COR-L47 (cell line): ENCODE results near the gene ATP6AP2.
"Not testable (repeated sequence)": the region's sequence is repeated elsewhere in the genome, so short reads cannot be mapped to it uniquely, and the experiment has no call there.

Experiments
- DNase-seq: peaks from one replicate; lab custom pipeline; 2025; lab: John Stamatoyannopoulos, UW

ATP6AP2 gene

GRCh38 chrX:40576291-40576690, 4.5 kb upstream of the ATP6AP2 start:
- DNase-seq, result no peak

DNA sequence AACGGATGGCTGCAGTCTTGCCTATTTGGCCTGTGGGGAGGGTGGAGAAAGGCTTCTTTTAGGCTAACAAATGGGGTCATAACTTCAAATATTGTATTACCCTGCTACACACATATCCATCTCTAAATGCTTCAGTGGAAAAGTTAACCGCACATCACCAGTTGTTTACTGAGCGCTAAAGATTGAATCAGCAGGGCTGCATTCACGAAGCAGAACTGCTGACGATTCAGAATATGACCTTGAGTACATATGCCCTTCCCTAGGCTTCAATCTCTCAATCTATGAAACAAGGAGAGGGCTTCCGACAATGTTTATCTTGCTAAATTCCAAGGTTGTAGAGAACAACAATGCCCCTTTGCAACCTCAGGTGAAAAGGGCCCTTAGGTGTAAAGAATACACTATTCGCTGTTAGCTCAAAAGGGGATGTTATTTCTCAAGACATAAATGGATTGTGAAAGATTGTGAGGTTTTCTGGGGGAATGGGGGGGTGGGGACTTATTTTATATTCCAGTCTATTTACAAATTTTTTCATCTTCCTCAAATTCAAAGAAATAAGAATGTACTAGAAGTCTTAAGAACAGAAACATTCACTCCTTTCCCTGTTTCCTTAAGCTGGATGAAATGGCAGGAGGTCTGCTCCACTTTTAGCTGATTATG, 2.6 kb upstream of the ATP6AP2 start:
- no peak for DNase-seq

DNA sequence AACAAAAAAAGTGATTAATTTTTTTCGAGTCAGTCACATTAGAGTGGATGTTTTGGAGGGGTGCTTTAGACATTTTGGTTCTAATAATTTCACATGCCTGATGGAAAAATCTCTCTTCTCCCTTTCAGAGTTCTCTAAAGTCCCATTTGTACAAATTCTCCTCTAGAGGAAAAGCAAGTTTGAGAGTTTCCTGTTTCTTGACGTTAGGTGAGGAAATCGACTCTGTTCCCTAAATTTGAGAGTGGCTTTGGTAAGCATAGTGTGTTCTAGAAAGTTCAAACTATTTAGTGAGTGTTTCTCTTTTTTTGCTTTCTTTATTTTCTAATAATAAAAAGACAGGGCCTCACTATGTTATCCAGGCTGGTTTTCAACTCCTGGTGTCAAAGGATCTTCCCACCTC, 1.6 kb upstream of the ATP6AP2 start:
- DNase-seq, result no peak

DNA sequence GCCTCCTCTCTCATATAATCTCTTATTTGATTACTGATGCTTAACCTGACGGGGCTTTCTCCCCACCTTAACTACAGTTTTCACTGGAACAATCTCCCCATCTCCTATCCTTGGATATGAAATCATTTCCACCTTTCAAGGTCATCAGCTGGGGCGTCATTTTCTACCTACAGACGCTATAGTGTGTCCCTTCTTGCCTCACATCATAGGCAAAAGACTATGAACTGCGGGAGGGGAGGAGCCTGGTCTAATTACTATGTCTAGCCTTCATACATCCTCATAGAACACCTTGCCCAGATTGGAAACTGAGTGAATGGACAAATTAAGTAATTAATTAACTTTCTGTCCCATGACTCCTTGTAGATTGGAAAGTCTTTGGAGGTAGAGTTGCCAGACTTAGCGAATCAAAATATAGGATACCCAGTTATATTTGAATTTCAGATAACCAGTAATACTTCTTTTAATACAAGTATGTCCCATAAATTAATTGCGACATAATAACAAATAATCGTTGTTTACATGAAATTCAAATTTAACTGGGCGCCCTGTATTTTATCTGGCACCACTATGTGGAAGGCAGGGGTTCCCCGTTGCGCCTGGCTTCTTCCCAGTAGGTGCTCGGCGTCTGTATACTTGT, 752 bp upstream of the ATP6AP2 start:
- DNase-seq, result no peak

DNA sequence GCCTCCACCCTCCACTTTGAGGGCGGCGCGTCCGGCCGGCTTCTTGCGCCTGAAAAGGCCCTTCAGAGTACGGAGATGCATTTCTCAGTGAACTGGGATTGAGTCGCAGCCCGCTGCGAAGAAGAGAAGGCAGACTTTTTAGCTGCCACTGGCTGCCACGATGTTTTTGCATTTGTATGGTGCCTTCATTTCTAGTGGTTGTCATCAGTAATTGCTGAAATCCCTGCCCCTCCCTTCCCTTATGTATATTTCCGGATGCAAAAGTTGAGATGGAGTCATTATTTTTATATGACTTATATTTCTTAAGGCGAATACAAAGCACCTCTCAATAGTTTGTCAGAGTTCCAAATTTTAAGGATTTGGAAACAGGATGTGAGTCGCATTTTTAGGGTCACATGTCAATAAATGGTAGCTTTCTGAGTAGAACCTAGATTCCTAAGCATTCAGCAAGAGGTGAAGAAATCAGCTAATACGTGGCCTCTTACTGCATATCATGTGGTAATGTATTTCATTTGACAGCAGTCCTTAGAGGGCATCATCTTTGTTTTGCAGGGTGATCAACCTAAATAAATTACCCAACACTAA, 658 bp downstream of the ATP6AP2 start:
- DNase-seq, result no peak

DNA sequence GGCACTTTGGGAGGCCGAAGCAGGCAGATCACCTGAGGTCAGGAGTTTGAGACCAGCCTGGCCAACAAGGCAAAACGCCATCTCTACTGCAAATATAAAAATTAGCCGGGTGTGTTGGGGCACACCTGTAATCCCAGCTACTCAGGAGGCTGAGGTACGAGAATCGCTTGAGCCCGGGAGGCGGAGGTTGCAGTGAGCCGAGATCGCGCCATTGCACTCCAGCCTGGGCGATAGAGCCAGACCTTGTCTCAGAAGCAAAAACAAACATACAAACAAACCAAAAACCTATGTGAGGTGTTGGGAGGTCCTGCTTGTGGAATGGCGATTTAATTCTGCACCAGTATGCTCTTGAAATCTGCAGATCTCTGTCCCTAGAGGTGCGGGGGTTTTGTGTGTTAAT, 1.4 kb downstream of the ATP6AP2 start:
- not testable (repeated sequence) for DNase-seq

DNA sequence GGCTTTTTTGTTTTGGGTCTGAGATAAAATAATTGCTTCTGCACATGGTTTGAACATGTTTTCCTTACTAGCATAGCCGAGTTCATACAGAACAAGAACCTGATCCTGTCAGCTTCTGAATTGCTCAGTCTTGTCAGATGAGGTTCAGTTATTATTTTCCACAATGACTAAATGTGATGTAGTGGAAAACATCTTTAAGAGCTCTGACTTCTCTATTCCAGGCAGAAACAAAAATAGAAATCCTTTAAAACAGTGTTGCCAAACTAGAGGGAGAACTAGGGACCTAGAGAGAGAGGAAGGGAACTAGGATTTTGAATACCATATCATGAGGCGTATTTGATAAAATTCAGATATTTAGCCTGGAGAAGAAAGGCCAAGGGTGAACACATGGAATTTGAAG, 2.0 kb downstream of the ATP6AP2 start:
- DNase-seq, result no peak

DNA sequence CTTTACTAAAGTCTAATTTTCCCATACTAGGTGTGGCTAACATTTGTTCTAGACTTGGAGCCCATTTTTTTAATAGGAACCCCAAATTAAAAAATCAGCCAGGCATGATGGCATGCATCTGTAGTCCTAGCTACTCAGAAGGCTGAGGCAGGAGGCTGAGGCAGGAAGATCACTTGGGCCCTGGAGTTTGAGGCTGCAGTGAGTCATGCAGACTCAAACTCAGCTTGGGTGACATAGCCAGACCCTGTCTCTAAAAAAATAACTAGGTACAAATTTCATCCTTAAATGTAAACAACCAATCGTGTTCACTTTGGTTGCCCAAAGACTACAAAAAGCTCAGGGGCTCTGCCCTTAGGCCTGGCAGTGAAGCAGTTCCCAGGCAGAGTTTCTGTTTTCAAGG, 6.9 kb downstream of the ATP6AP2 start:
- DNase-seq, result not testable (repeated sequence)

GRCh38 chrX:40589616-40590321, 9.0 kb downstream of the ATP6AP2 start:
- not testable (repeated sequence) for DNase-seq

DNA sequence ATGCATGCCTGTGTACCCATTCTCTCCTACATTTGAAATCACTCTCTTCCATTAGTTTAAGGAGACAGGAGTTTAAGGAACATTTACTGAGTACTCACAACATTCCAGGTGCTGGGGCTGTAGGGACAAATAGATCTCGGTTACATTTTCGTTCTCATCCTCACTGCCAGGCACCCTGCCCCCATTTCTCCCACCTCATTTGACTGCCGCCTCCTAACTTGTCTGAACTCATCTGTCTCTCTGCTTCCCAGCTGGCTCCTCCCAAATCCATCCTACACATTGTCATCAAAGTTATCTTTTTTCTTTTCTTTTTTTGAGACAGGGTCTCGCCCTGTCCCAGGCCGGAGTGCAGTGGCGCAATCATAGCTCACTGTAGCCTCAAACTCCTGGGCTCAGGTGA, 22.7 kb downstream of the ATP6AP2 start:
- no peak for DNase-seq

- no peak for DNase-seq
Observed at GRCh38 chrX:40607381-40607780, 26.6 kb downstream of the ATP6AP2 start.

DNA sequence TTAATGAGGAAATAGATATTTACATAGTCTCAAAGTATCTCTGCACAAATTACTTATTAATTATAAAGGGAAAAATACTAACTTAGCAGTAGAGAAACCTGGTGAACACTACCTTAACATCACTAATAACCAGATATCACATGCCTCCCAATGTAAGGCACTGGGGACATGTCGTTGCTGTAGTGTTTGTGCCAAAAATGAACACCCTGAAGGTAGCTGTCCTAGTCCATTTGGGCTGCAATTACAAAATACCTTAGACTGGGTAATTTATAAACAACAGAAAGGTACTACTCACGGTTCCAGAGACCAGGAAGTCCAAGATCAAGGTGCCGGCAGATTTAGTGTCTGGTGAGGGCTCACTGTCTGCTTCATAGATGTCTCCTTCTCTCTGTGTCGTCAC, 31.7 kb downstream of the ATP6AP2 start:
- DNase-seq, result no peak

DNA sequence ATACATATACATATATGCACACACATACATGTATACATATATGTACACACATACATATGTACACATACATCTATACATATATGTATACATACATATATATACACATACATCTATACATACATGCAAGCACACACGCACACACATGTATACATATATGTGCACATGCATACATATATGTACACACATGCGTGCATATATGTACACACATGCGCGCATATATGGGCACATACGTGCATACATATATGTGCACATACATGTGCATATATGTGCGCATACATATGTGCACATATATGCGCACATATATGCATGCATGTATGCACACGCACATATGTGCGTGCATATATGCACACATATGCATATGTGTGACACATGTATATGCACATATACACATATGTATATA, 35.2 kb downstream of the ATP6AP2 start:
- no peak for DNase-seq

- no peak for DNase-seq
Observed at GRCh38 chrX:40617566-40617965, 36.8 kb downstream of the ATP6AP2 start.

DNA sequence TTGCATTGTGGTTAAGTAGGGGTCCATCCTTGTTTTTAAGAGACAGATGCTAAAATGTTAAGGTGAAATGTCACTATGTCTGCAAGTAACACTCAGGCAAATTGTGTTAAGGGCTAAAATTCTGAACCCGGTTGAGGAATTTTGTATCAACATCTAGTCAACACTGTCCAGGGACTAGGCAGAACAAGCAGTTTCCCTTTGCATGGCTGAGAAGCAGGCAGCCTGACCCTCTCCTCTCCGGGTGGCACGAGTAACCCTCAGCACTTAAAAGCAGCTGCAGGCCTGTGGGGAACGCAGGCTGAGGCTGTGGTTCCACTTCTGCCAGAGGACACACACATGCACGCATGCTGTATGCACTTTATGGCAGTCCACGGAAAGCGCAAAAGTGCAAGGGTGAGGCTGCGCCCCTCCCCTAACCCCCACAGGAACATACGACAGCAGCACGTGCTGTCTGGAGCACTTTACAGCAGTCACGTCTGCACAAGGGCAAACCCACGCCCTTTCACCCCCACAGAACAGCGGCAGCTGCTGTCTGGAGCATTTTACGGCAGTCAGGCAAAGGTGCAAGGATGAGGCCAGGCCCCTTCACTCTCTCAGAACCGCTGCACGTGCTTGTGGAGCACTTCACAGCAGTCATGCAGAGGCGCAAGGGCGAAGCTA, 41.8 kb downstream of the ATP6AP2 start:
- DNase-seq, result no peak

DNA sequence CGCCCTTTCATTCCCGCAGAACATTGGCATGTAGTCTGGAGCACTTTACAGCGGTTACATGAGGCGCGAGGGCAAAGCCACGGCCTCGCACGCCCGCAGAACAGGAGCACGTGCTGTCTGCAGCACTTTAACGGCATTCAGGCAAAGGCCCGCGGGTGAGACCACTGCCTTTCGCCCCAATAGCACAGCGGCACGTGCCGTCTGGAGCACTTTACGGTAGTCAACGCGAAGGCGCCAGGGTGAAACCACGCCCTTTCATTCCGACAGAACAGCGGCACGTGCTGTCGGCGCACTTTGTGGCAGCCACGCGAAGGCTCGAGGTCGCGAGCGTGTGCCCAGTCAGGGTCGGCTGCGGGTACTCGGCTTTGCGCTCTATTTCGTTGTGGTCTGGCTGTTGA, 42.4 kb downstream of the ATP6AP2 start, which contains the start of gene MPC1L:
Gene MPC1L, plus strand, starts transcription at position 290 of the 398 bp plus-strand sequence. CDS start 138 bp downstream, outside the sequence.
- no peak for DNase-seq

DNA sequence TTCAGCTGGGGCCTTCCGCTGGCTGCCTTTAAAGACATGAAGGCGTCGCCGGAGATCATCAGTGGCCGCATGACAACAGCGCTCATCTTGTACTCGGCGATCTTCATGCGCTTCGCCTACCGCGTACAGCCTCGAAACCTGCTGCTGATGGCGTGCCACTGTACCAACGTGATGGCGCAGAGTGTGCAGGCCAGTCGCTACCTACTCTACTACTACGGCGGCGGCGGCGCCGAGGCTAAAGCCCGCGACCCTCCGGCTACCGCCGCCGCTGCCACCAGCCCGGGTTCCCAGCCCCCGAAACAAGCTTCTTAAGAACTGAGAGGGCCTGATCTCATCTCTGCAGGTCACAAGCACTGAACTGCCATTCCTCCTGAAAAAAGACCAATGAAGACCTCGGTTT, 42.9 kb downstream of the ATP6AP2 start:
- no peak for DNase-seq

GRCh38 chrX:40625294-40625693, 44.5 kb downstream of the ATP6AP2 start:
- no peak for DNase-seq

DNA sequence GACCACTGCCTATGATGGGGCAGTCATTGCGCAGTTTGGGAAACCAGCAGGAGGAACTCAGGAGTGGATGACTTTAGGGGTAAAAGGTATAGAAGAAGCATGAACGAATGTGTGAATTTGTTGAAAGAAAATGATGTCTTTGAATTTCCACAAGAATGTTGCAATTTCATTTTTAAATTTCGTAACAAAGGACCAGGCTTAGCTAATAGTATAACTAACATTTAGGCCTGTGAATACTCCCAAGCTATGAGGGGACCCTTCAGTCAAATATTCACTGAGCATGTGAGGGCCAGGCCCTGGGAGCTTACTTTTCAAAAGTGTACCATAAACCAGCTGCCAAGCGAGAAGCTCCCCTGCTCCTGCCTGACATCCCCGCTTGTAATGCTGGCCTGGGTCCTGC, 47.7 kb downstream of the ATP6AP2 start:
- no peak for DNase-seq

DNA sequence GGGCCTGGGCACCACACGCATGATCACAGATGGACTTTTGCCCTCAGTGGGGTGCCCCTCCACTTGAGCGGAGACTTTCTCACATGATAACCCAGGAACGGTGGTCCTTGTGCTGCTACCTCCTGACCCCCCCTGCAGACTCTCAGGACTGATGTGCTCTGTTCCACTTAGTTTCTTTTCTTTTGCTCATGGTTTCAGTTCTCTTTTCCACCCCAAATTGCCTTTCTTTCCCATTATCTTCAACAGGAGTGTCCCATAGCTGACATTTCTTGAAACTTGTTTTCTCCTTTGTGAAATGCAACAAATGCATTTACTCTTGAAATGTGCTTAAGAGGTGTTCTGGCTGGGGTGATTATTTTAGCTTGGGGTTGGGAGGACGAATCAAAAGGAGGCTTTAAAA, 51.4 kb downstream of the ATP6AP2 start:
- DNase-seq, result no peak

- DNase-seq, result no peak
Observed at GRCh38 chrX:40637687-40638086, 56.9 kb downstream of the ATP6AP2 start.

GRCh38 chrX:40644176-40644575, 63.4 kb downstream of the ATP6AP2 start:
- no peak for DNase-seq
